Measurements from ENCODE around the gene RABL3. TPM values are rescaled to one million over a fixed set of nuclear protein-coding genes. Genes with fewer than 3 reads are reported as not detected.

RABL3 gene
- total and polyA plus RNA-seq, 2 of the 4 experiments (the other 2 are of a cell fraction) = 5.3 to 17.0 TPM

- Histone ChIP-seq H4K91ac (ENCODE audit: insufficient read depth, low read depth, low read length) (peak overlapping the region; percentile 65; the same call in 1 of the 2 replicates), H3K4me1 (ENCODE audit: control insufficient read depth, insufficient read depth, low read length) (peaks cover 8% of the 10 kb centered on the region), H3K9me3 (ENCODE audit: control insufficient read depth, insufficient read depth, low read length) (no peaks in the 10 kb centered on the region), H3K4me3 (ENCODE audit: insufficient read depth, low read depth, low read length) (no peak overlapping the region), H3K14ac (replicated peaks; ENCODE audit: low read depth, low read length) (no peak overlapping the region; the same call in 1 of the 2 replicates), H2AFZ (replicated peaks; ENCODE audit: low read length, poor library complexity) (no peak overlapping the region), H3K4ac (ENCODE audit: low read depth, low read length) (peak overlapping the region; percentile 72; the same call in 1 of the 2 replicates), H4K8ac (ENCODE audit: low read depth in 2 of 2, low read length in 2 of 2) (peak overlapping the region; percentile 79 to 84; a peak in 3 of 4 replicates), H2AK9ac (replicated peaks; ENCODE audit: low read depth, low read length, poor library complexity) (no peak overlapping the region), H3K79me1 (ENCODE audit: low read depth in 1 of 2, low read length in 2 of 2) (peaks cover 0 to 3% of the 10 kb centered on the region in 2 experiments; a peak in 1 of 4 replicates), H3K18ac (ENCODE audit: low read depth, low read length) (peak overlapping the region; percentile 38; the same call in 1 of the 2 replicates), H3K36me3 (ENCODE audit: control insufficient read depth, insufficient read depth, low read length) (no peaks in the 10 kb centered on the region), H3K4me2 (ENCODE audit: low read depth, low read length) (peak overlapping the region; percentile 23; the same call in 1 of the 2 replicates), H2BK120ac (ENCODE audit: low read depth, low read length) (peak overlapping the region; percentile 82; the same call in 1 of the 2 replicates), H2BK5ac (ENCODE audit: low read depth, low read length, poor library complexity, severe bottlenecking) (peak overlapping the region; percentile 83), H2BK15ac (ENCODE audit: low read depth, low read length) (peak overlapping the region; percentile 10; the same call in 1 of the 3 replicates), H4K20me1 (ENCODE audit: insufficient read depth, low read length) (no peaks in the 10 kb centered on the region), H2AK5ac (ENCODE audit: low read depth, low read length) (no peak overlapping the region), H3K56ac (ENCODE audit: extremely low read depth, insufficient read depth, low read length) (peak overlapping the region; percentile 60), H4K5ac (ENCODE audit: low read depth, low read length) (no peak overlapping the region), H2BK20ac (ENCODE audit: low read depth, low read length) (peak overlapping the region; percentile 72; the same call in 1 of the 2 replicates), H3K9ac (ENCODE audit: low read depth, low read length) (peak overlapping the region; percentile 48; the same call in 1 of the 2 replicates), H3K27ac (ENCODE audit: insufficient read depth, low read length) (peak overlapping the region; percentile 44; the same call in 1 of the 2 replicates), H3K9me1 (ENCODE audit: insufficient read depth, low read length) (no peaks in the 10 kb centered on the region), H3K27me3 (ENCODE audit: control insufficient read depth, insufficient read depth, low read length) (no peaks in the 10 kb centered on the region), H3K23ac (ENCODE audit: low read depth, low read length) (peak overlapping the region; percentile 8; the same call in 1 of the 2 replicates)
- ChIA-PET CTCF (interaction anchor here (1.3 kb wide), 1 partner anchor 11 kb away, joined by 5 read pairs; no protein-coding TSS in a partner anchor), POLR2A (ENCODE audit: unreplicated experiment) (no interaction called here)
- DNase-seq (peak; percentile 79), ATAC-seq (ENCODE audit: low read depth) (peak; percentile 94)
- TF ChIP-seq USF2 (IDR thresholded peaks at IDR 0.05; ENCODE audit: low read depth, low read length) (no peak), ELK1 (IDR thresholded peaks at IDR 0.05; ENCODE audit: borderline replicate concordance, low read depth, low read length) (no peak), MAFK (IDR thresholded peaks at IDR 0.05; ENCODE audit: low read depth, low read length) (no peak), CHD1 (IDR thresholded peaks at IDR 0.05; ENCODE audit: low read depth, low read length) (no peak), MXI1 (IDR thresholded peaks at IDR 0.05; ENCODE audit: borderline replicate concordance, low read depth, low read length) (no peak), CEBPB (IDR thresholded peaks at IDR 0.05; ENCODE audit: low read depth, low read length) (no peak), MAZ (IDR thresholded peaks at IDR 0.05; ENCODE audit: borderline replicate concordance, low read depth, low read length) (no peak), SMC3 (IDR thresholded peaks at IDR 0.05; ENCODE audit: low read depth, low read length) (no peak), POLR2A (IDR thresholded peaks at IDR 0.05; ENCODE audit: low read depth, low read length) (no peak), CTCF (conservative IDR thresholded peaks at IDR 0.05; ENCODE audit: low read depth, low read length) (no peak), RFX5 (IDR thresholded peaks at IDR 0.05; ENCODE audit: low read depth, low read length) (no peak), RCOR1 (IDR thresholded peaks at IDR 0.05; ENCODE audit: insufficient replicate concordance, low read length) (no peak), FOS (IDR thresholded peaks at IDR 0.05; ENCODE audit: low read depth, low read length) (no peak), BHLHE40 (IDR thresholded peaks at IDR 0.05; ENCODE audit: low read depth, low read length) (no peak), RAD21 (IDR thresholded peaks at IDR 0.05; ENCODE audit: low read length) (no peak), NFE2L2 (IDR thresholded peaks at IDR 0.05; ENCODE audit: low read depth, low read length) (no peak)
- BruUV-seq (replicated peaks) = no TSS peak
- intact Hi-C loops (cut with micrococcal nuclease) (loop anchor here (1.0 to 5.0 kb wide), 2 partner anchors 91 to 127 kb away; partner anchors contain the start of gene NDUFB4), dilution Hi-C loops (cut with HindIII; ENCODE audit: low sequenced_read_pairs, unreplicated experiment) (no loop called here), in situ Hi-C loops (cut with MboI; ENCODE audit: low sequenced_read_pairs) (no loop called here)
Measured at GRCh38 chr3:120688121-120688520, 54.2 kb downstream of the RABL3 start.
